ENCODE results near the gene EVA1A.

DNA sequence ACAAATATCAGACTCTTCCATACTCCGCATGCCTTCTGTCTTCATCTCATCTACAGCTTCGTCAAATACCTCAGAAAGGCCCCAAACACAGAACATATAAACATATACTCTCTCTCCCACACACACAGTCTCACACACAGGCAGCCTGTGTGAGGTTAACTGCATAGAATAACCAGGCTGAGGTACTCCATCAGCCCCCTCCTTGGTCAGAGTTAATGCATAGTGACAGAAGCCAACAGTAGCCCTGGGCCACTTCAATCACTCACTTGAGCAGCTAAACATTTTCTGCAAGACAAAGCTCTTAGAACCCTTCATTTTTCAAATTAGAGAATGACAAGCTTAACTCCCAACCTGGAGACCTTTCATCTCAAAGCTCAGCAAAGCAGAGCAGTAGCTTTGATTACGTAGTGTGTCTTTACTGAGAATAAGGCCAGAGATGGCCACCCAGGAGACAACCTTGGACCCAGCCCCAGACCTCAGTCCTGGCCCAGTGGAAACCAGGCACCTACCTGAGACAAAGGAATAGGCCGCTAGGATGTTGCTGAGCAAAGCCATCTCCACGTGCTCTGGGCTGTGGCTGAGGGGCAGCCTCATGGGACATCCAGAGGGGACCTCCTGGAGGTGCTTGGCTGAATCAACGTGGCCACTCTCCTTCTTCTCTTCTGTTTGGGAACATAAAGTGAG, 43.0 kb downstream of the EVA1A start:
- TF ChIP-seq ISL1 (CRISPR knock-in tag; IDR thresholded peaks at IDR 0.05) (no peak), TOX (CRISPR knock-in tag; IDR thresholded peaks at IDR 0.05; ENCODE audit: borderline replicate concordance) (no peak), ZNF8 (CRISPR knock-in tag; IDR thresholded peaks at IDR 0.05) (no peak), SNAI2 (CRISPR knock-in tag; IDR thresholded peaks at IDR 0.05) (no peak), ESRRG (CRISPR knock-in tag; IDR thresholded peaks at IDR 0.05) (no peak)
- TF ChIP-seq, protein P1, sequence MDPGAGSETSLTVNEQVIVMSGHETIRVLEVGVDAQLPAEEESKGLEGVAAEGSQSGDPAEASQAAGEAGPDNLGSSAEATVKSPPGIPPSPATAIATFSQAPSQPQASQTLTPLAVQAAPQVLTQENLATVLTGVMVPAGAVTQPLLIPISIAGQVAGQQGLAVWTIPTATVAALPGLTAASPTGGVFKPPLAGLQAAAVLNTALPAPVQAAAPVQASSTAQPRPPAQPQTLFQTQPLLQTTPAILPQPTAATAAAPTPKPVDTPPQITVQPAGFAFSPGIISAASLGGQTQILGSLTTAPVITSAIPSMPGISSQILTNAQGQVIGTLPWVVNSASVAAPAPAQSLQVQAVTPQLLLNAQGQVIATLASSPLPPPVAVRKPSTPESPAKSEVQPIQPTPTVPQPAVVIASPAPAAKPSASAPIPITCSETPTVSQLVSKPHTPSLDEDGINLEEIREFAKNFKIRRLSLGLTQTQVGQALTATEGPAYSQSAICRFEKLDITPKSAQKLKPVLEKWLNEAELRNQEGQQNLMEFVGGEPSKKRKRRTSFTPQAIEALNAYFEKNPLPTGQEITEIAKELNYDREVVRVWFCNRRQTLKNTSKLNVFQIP (CRISPR knock-in tag; IDR thresholded peaks at IDR 0.05; ENCODE audit: borderline replicate concordance, low read depth), result no peak
- TF ChIP-seq, protein P2, sequence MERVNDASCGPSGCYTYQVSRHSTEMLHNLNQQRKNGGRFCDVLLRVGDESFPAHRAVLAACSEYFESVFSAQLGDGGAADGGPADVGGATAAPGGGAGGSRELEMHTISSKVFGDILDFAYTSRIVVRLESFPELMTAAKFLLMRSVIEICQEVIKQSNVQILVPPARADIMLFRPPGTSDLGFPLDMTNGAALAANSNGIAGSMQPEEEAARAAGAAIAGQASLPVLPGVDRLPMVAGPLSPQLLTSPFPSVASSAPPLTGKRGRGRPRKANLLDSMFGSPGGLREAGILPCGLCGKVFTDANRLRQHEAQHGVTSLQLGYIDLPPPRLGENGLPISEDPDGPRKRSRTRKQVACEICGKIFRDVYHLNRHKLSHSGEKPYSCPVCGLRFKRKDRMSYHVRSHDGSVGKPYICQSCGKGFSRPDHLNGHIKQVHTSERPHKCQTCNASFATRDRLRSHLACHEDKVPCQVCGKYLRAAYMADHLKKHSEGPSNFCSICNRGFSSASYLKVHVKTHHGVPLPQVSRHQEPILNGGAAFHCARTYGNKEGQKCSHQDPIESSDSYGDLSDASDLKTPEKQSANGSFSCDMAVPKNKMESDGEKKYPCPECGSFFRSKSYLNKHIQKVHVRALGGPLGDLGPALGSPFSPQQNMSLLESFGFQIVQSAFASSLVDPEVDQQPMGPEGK (CRISPR knock-in tag; IDR thresholded peaks at IDR 0.05; ENCODE audit: borderline replicate concordance), result no peak

All from SK-N-SH treated with all-trans-retinoic acid at 6 μM for 48 hours (cell line).